ENCODE data around the gene MPPED2.
A peak's percentile ranks its signal among the peaks of the same experiment; 100 is the strongest.

MPPED2 gene

DNA sequence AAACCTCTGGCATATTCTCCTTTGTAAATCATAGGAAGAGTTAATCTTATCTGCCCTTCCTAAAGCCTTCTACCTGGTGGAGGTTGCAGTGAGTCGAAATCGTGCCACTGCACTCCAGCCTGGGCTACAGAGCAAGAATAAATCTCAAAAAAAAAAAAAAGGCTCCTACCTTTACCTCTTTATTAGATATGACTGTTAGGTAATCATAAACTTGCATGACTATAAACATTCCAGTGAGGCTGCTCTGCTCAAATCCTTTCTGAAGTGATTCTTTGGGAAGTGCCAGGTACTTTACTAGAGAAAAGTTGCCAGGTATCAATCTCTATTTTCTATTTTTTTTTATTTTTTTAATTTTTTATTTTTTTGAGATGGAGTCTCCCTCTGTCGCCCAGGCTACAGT, 59.6 kb downstream of the MPPED2 start:
- no peak for FAIRE-seq

DNA sequence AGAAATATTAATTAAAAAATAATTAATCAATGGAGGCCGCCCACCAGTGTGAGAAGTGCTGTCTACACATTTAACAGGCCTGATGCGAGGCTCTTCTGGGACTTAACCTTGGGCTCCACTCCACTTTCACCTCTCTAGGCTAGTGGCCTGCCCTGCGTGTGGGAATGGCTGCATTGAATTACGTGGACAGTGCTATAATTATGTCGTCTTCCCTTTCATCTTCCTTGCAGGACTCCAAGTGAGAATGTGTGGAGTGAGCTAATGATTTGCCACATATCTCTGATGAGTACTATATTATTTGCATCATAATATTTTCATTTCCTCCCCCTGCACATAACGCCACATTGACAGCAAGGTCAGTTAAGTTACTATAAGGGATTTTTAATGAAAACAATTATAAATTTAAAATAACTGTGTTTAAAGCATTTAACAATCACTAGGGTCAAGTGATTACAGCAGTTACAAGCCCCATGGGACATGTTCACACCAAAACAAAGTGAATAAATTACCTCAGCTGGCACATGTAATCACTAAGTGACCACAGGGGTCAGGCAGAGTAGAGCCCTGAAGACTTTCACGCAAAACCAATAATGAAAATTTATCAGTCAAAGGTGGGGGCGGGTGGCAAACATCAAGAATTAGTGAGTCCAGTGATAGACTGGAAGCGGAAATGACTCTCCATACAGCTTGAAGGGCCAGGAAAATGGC, 63.5 kb downstream of the MPPED2 start:
- FAIRE-seq, result no peak

DNA sequence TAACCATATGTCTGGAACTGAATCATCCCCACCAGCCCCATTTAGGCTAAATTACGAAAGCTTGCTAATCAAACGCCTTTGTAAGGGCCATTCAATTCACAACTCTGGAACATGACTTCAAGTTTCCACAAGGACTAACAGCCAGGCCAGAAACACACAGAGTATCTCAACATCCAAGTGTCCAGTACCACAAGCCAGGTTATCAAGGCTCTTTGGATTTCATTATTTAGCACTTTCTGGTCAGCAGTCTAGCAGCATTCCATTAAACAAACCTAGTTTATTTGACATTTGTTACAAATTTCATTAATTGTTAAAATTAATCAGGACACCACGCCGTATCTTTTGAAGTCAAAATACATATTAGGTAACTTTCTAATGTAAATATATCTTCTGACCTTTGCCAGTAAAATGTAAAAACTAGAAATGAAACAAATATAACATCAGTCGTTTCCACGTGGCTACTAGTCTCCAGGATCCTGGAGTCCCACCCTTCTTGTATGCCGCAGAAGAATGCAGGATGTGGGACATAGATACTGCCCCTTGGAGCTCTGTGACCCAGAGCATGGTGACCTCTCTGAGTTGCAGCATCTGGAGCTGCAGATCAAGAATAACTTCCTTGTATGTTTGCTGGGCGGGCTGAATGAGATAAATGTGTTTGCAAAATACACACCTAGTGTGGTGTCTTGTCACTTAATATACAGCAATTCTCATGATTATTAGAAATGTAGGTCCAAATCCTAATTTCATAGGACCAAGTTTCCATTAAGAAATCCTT, 64.7 kb downstream of the MPPED2 start:
- FAIRE-seq, result no peak

DNA sequence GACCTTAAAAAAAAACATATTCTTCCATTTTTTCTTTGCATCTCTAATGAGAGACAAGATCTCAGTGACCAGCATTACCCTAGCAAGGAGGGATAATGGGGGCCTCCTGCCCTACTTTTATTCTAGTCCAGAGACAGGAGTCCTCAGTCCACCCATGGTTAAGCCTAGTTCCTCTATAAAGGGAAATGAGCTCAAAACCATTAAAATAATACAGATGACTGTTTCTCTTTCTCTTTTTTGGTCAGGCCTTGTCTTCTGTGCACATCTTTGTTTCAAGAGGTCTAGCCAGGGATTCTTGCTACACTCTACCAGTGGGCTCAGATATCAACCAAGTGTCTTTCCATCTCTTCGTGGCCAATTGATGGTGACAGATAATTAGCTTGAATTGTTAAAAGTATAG, 73.1 kb downstream of the MPPED2 start:
- no peak for FAIRE-seq

DNA sequence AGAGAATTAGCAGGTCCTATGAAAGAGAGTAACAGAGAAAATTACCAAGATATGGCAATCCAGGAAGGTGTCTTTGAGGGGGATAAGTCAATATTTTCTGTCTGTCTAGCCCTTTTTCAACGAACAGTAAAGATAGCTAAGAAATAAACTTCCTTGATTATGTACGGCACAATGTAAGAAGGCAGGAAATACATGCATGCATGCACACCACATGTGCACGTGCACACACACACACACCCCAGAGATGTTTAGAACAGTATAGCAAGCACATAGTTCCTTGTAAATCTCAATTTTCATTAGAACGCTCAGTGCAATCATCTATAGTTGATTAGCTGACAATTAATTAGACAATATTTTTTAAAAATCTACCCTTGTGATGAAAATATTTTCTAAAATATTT, 74.7 kb downstream of the MPPED2 start:
- FAIRE-seq, result no peak

DNA sequence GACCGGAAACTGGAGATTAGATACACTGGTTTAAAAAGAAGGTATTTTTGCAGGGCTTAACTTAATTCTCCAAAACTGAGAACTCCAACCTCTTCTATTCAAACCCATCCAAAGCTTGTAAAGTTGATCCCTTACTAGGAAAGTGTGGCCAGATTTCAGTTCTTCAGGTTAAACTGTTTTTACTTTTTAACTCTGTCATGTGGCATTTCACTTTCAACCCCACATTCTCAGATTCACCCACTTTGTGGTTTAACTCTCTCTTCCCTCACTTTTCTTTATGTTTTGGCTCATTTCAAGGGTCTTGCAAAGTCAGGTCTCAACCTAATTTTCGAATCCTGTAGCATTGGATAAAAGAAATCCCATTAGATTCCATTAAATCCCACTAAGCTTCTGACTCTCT, 75.4 kb downstream of the MPPED2 start:
- FAIRE-seq, result no peak

DNA sequence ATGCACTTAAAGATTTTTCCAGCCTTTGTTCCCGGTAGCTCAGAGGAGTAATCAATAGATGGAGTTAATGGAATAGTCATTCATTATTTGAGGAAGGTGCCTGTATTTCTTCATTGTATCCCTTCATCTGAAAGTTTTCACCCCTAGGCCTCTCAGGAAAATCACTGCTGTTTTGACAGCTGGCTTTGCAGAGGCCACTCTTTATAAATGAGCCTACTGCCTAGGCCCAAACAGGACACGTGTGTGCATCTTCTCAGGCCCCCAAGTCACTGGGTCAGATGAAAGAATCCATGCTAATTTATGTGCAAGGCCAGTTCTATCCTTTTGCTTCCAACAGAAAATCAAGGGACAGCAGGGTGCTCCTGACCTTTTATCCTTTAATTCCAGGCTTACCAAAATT, 76.8 kb downstream of the MPPED2 start:
- no peak for FAIRE-seq

DNA sequence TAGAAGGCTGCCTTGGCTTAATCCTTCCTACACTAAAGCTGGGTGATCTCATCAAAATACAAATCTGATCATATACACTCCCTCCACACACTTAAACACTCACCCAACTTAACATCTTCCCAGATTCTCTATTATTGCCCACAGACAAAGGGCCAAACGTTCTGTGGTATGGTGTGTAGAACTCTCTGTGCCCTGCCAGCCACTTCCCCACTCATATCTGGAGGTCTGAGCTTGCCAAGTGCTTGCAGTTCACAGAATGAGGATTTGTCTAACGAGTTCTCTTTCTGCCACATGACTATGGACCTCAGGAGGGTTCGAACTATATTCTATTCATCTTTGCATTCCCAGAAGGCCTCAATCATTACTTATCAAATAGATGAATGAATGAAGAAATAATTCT, 77.6 kb downstream of the MPPED2 start:
- no peak for FAIRE-seq

DNA sequence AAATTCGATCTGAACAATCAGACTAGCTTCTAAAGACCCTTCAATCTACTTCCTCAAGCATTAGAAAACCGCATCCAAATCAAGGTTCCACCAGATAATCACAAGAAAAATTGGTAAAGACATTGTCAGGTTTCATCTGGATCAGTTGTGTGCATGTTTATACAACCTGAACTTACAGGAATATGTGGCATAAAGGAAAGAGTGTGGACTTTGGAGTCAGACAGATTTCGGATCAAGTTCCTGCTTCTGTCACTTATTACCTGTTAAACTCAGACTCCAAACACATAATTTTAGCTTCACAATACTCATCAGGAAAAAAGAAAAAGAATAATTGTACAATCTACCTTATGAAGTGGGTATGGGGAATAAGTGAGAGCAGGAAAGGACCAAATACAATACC, 80.5 kb downstream of the MPPED2 start:
- peak; percentile 28 for FAIRE-seq

DNA sequence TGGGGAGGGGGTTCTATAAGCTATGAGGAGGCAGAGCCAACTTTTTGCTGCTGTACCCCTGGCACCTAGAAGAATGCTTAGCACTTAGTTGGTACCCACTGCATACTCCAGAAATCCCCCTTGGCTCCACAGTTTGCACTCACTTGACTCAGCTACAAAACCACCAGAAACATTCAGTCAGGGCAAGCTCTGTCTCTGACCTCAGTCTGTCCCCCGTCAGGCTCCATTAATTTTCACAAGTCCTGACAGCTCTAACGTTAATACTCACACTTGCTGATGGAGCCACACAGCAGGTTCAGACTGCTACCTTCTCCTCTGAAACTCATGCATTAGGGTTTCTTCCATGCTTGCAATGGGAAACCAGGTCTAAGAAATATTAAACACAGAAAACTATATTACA, 81.7 kb downstream of the MPPED2 start:
- no peak for FAIRE-seq

DNA sequence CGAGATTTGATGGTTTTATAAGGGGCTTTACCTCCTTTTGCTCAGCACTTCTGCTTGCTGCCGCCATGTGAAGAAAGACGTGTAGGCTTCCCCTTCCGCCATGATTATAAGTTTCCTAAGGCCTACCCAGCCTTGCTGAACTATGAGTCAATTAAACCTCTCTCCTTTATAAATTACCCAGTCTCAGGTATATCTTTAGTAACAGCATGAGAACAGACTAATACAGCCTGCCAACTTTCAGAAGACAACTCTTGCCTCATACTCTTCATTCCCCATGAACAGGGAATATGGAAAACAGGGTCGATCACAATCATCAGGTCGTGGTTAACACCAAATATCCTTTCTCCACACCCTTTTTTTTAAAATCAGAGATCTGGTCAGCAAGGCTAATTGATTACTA, 83.0 kb downstream of the MPPED2 start:
- FAIRE-seq, result no peak

DNA sequence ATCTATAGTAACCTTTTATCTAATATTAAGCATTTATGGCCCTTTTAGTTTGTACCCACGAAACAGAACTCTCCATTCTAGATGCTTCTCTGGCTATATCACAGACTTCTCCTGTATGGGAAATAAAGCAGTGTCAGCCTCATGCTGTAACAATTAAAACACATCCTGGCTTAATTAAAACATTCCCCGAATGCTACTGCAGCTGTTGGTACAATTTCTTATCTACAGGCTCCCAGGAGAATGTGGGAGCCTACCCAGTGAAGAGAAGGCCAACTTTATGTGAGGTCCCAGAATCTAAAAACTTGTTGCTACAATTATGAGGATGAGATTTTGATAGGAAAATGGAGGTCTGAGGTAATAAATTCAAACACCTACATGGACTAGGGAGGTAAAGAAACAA, 83.8 kb downstream of the MPPED2 start:
- no peak for FAIRE-seq

DNA sequence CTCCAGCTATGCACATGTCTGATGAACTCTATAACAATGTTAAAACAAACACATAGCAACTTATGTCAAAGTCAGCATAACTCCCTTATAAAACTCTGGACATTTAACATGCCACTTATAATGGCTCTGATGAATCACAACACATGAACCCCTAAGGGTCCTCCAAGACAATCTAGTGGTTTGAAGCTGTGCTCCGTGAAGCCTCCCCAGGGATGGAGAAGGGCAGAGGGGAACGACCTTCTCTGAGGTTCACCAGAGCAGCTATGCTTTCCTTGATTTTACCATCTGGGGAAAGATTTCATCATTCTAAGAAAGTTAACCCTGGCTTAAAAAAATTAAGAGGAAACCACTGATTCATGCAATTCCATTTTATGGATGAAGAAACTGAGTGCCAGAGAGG, 84.4 kb downstream of the MPPED2 start:
- no peak for FAIRE-seq

DNA sequence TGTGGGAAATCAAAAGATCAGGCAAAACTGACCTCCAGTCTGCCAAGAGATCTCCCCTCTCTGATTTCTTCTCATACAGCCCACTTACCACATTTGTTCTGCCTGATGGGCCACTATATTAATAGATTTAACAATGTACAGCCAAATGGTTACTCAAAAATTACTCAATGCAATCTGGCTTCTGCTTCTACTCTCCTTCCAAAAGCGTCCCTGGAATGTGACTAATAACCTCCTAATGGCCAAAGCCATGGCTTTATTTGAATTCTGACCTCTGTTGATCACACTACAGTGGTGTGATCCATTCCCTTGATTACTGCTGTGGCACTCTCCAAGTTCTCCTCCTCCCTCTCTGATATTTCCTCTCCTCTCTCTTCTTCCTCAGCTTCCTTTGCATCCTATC, 86.2 kb downstream of the MPPED2 start:
- no peak for FAIRE-seq

DNA sequence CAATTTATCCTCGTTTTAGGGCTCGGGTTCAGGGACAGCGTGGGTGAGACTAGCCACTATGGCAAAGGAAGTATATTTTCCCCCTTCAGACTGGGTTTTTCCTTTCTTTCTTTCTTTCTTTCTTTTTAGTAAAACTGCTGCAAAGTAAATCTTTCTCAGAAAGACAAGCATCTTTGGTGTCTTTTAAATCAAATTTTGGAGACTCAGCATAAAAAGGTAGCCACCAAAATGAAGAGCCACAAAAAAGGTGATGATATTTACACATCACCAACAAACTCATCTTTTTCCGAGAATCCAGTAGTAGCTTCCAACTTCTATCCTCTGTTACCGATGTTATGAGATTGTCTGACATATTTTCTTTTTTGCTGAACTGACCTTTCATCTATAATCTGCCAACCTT, 88.6 kb downstream of the MPPED2 start:
- no peak for FAIRE-seq

DNA sequence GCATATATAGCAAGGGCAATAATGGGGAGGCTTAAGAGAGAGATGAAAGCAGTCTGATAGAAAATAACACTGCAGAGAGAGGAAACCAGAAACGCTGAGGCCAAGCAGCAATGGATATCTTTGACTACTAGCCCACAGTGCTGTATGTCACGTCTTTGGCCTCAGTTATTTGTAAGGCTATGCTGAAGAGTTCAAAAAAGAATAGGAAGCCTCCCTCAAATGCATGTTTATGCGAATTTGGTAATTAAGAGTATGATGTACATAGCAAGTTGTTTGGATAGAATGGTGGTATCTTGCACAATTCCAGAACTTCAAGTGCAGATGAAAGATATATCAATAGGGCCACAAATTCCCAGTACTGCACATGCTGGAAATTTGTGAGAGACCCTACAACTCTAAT, 89.2 kb downstream of the MPPED2 start:
- FAIRE-seq, result no peak

DNA sequence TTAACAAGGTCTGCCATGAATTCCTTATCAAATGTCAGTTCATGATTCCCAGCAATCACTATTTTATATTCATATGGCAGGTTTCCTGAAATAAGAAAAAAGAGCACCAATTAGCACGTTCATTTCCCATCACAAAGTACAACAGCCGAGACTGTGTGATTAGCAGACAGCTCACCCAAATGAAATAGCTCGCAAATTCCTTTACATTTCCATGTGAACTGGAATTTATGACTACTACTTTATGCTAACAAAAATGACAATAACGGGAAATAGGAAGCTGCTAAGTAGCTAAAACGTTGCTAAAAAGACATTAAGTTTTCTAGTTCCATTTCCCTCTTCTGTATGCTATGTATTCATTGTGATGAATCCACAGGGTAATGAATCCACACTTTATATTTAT, 90.7 kb downstream of the MPPED2 start:
- no peak for FAIRE-seq

DNA sequence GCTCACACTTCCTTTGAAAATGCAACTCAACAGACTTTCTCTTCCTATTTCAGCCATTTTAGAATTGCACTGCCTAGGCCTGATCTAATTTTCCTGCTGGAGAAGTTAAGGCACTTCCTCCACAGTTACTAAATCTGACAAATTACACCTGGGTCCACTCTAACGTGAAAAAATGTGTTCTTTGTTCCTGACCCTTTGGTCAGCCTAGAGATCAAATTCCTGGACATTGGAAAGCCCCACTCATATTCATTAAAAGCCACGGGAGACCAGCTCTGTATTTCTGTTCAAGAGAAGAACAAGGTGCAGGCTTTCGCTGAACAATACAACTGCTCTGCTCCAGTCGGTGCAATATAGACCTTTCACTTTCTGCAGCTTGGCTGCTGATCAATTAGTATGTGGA, 96.6 kb downstream of the MPPED2 start:
- no peak for FAIRE-seq

DNA sequence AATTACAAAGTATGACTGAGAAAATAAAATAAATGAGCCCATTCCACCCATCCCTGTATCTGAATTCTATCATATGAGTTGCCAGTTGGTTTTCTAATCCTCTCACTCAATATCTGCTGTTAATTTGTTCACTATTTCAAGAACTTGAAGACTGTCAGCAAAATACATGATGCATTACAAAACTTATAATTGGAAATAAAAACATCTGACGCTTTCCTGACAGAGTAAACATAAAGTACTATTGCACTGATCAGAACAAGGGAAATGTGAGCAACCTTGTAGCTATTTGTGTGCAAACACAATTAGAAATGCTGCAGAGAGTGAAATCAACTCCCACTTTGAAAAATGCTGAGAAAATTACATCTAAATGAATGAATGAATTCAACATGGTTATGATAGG, 97.1 kb downstream of the MPPED2 start:
- no peak for FAIRE-seq

DNA sequence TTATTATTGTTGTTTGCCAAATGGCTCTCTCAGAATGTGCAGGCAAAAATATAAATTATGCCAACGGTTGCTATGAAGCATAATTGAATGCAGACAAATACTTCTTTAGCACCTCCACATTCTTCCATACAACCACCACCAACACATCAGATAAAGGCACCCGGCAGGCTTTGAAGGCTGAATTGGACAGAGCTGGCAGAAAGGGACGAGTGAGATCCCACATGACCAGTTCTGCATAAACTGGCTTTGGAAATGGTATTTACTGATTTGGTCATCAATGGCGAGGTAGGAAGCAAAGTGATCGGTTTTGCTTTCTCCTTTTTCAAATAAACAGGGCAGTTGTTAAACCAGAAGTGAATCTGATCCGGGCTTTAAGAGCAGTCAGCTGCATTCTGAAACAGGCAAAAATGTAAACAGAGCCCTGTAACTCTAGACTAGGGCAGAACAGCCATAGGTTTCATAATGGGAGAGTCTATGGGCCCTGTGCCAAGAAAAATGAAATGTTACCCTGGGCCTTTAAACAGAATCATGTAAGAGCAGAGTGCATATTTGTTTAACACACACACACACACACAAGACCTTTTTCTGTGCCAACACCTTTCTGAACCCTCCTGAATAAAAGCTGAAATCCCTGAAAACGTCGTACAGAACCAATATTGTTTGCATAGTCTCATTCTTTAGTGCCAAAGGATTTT, 97.7 kb downstream of the MPPED2 start:
- FAIRE-seq, result no peak

DNA sequence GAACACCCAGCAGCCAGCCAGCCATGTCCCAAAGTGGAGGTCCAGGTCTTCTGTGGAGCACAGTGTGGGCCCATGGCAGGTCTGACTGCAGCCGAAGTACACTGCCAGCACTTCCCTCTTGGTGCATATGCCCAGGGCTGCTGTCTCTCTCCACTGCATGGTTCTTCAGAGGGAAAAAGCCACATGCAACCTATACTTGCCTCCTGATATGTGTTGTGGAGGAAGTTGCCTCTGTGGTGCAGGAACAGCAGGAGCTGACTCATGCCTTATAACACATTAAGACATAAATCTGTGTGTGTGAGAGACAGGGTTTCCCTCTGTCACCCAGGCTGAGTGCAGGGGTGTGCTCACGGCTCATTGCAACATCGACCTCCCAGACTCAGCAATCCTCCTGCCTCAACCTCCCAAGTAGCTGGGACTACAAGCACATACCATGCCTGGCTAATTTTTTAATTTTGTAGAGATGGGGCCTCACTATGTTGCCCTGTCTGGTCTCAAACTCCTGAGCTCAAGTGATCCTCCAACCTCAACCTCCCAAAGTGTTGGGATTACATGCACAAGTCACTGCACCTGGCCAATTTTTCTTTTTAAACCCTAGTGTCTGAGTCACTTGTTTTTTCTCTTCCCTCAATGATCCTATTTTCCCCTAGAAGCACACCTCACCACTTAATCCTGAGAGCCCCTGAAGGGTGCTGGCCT, 98.8 kb downstream of the MPPED2 start:
- no peak for FAIRE-seq

DNA sequence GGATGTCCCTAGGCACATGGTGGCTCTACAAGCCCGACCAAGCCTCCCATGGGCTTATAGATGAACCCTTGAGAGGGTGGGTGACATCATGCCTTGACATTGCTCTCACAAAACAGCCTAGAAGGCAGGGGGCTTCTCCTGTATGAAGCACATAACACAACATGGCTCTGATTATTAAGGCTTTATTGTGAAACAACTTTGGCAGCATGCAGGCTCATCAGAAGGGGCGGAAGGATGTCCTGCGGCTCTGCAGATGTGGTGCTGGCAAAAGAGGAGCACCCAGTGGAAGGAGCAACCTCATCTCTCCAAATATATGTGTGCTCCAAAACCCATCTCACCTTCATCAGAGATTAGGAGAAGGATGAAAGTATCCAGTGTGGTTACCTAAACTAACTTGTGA, 100.4 kb downstream of the MPPED2 start:
- FAIRE-seq, result no peak

DNA sequence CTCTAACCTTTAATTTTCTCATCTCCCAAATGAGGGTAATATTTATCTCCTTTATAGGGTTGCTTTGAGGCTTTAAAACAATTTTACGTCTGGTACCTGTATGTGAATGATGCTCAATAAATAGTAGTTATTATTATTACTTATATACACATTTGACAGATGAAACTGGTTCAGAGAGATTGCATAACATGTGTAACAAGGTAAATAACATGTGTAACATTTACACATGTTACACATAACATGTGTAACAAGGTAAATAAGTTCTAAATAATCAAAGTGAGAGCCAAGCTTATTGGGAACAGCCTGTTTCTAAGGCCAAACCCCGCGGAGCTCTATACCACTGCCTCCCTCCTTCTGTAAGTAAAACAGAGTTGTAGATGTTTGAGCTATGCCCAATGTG, 100.9 kb downstream of the MPPED2 start:
- no peak for FAIRE-seq

DNA sequence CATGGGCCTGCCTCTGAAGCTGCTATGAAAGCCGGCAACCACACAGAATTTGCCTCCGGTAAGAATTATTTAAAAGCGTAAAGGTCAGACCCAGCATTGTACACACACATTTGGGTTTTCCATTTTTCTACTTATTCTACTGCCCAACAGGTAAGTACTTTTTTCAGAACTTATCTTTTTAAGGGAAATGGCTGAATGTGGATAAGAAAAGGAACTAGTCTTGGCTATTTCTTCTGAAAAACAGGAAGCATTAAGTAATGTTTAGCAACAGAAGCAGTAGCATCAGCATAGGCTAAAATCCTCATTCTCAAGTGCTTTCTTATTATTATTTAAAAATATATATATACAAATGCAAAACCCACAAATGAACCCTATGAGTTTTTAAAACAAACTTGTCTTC, 103.1 kb downstream of the MPPED2 start:
- no peak for FAIRE-seq
